Astrocyte (in vitro differentiated cells and primary cell): Measurements from ENCODE around the gene ROR2. TPM values are rescaled to one million over a fixed set of nuclear protein-coding genes. Genes with fewer than 3 reads are reported as not detected.
A peak's percentile ranks its signal among the peaks of the same experiment; 100 is the strongest.

Experiments
- DNase-seq: peaks from one replicate; pipeline ENCODE4 v3.0.0-alpha.2; 2010; ENCODE audit warnings: low read depth
- FAIRE-seq: peaks from 2 replicates; lab custom pipeline; 2011; peaks lifted over from hg19 to GRCh38; lab: Jason Lieb, UNC
- H2AFZ ChIP-seq: 2 replicates; pipeline ENCODE4 v1.6.0; 2012; ENCODE audit warnings: low read depth, low read length, inconsistent platforms
- H3K27ac ChIP-seq: 2 replicates; pipeline ENCODE4 v1.5.1; 2011; ENCODE audit warnings: low read depth, low read length, inconsistent platforms
- H3K27me3 ChIP-seq: 2 replicates; pipeline ENCODE4 v1.6.0; 2011; ENCODE audit warnings: low read length, inconsistent platforms; ENCODE audit not compliant: insufficient read depth
- H3K36me3 ChIP-seq: 2 replicates; pipeline ENCODE4 v1.5.1; 2011; ENCODE audit warnings: low read length, inconsistent platforms; ENCODE audit not compliant: insufficient read depth
- H3K4me1 ChIP-seq: 2 replicates; pipeline ENCODE4 v1.5.1; 2011; ENCODE audit warnings: low read length, inconsistent platforms; ENCODE audit not compliant: insufficient read depth
- H3K4me2 ChIP-seq: 2 replicates; pipeline ENCODE4 v1.6.0; 2012; ENCODE audit warnings: low read length, inconsistent platforms
- H3K4me3 ChIP-seq: 2 replicates; pipeline ENCODE4 v1.5.1; 2011; ENCODE audit warnings: low read depth, mild to moderate bottlenecking, low read length, inconsistent platforms; ENCODE audit not compliant: insufficient read depth
- H3K79me2 ChIP-seq: 2 replicates; pipeline ENCODE4 v1.6.0; 2012; ENCODE audit warnings: mild to moderate bottlenecking, low read length, inconsistent platforms; ENCODE audit not compliant: insufficient read depth
- H3K9ac ChIP-seq: 2 replicates; pipeline ENCODE4 v1.6.0; 2012; ENCODE audit warnings: mild to moderate bottlenecking, low read length, inconsistent platforms
- H3K9me3 ChIP-seq: 2 replicates; pipeline ENCODE4 v1.5.1; 2012; ENCODE audit warnings: low read depth, mild to moderate bottlenecking, low read length, inconsistent platforms; ENCODE audit not compliant: insufficient read depth
- H4K20me1 ChIP-seq: 2 replicates; pipeline ENCODE4 v1.6.0; 2012; ENCODE audit warnings: low read length, inconsistent platforms; ENCODE audit not compliant: insufficient read depth
- H3K27ac Mint-ChIP-seq: one replicate; pipeline ENCODE4 v1.8.0; 2021; ENCODE audit warnings: mild to moderate bottlenecking, mixed read lengths; ENCODE audit not compliant: unreplicated experiment
- H3K27me3 Mint-ChIP-seq: one replicate; pipeline ENCODE4 v1.8.0; 2021; ENCODE audit warnings: low read depth, mixed read lengths; ENCODE audit not compliant: unreplicated experiment
- H3K36me3 Mint-ChIP-seq: one replicate; pipeline ENCODE4 v1.8.0; 2021; ENCODE audit warnings: low read depth, mixed read lengths; ENCODE audit not compliant: unreplicated experiment
- H3K4me1 Mint-ChIP-seq: one replicate; pipeline ENCODE4 v1.8.0; 2021; ENCODE audit warnings: low read depth, mixed read lengths; ENCODE audit not compliant: unreplicated experiment
- H3K4me3 Mint-ChIP-seq: one replicate; pipeline ENCODE4 v1.8.0; 2021; ENCODE audit warnings: mild to moderate bottlenecking, moderate library complexity, mixed read lengths; ENCODE audit not compliant: unreplicated experiment
- H3K9me3 Mint-ChIP-seq: one replicate; pipeline ENCODE4 v1.8.0; 2021; ENCODE audit warnings: mild to moderate bottlenecking, mixed read lengths; ENCODE audit not compliant: unreplicated experiment
- CTCF ChIP-seq: IDR thresholded peaks from 2 replicates; pipeline ENCODE4 v1.5.1; 2011; ENCODE audit warnings: low read depth, mild to moderate bottlenecking, inconsistent platforms, low read length, moderate library complexity; ENCODE audit not compliant: insufficient read depth
- EZH2 ChIP-seq: IDR thresholded peaks from 2 replicates; pipeline ENCODE4 v1.6.1; 2012; ENCODE audit warnings: mild to moderate bottlenecking, low read length, inconsistent platforms; ENCODE audit not compliant: insufficient read depth
- total RNA-seq: library from RNA; stranded (reverse); gene quantifications from 2 replicates; pipeline ENCODE4 v1.2.1, GENCODE V29; 2021

ROR2 gene
- total RNA-seq, 1 donor from 2014 or later: 4.9 TPM

- no peak for TF ChIP-seq EZH2
- TF ChIP-seq CTCF: no peak
- no peaks in the 10 kb centered on the region for H3K36me3 Mint-ChIP-seq
- no peak overlapping the region for H3K4me3 ChIP-seq
- H3K36me3 ChIP-seq: no peaks in the 10 kb centered on the region
- DNase-seq: no peak
- H3K9me3 Mint-ChIP-seq: peaks cover 3% of the 10 kb centered on the region
- H3K27ac ChIP-seq: no peak overlapping the region
- no peak overlapping the region for H3K27ac Mint-ChIP-seq
- peaks cover 13% of the 10 kb centered on the region for H3K4me1 Mint-ChIP-seq
- no peak overlapping the region for H3K9ac ChIP-seq
- H3K4me2 ChIP-seq: no peak overlapping the region
- no peaks in the 10 kb centered on the region for H4K20me1 ChIP-seq
- H3K79me2 ChIP-seq: no peaks in the 10 kb centered on the region
- H3K4me1 ChIP-seq: no peaks in the 10 kb centered on the region
- FAIRE-seq: no peak
- peaks cover 10% of the 10 kb centered on the region for H3K27me3 ChIP-seq
- no peak overlapping the region for H2AFZ ChIP-seq
- no peaks in the 10 kb centered on the region for H3K9me3 ChIP-seq
- H3K4me3 Mint-ChIP-seq: no peak overlapping the region
- H3K27me3 Mint-ChIP-seq: no peaks in the 10 kb centered on the region
Observed at GRCh38 chr9:91577633-91578061, 372.4 kb downstream of the ROR2 start.

- H3K4me3 Mint-ChIP-seq: no peak overlapping the region
- H4K20me1 ChIP-seq: no peaks in the 10 kb centered on the region
- H3K9me3 Mint-ChIP-seq: peaks cover 7% of the 10 kb centered on the region
- H3K4me3 ChIP-seq: no peak overlapping the region
- FAIRE-seq (no peak), DNase-seq (no peak)
- H3K27me3 Mint-ChIP-seq: no peaks in the 10 kb centered on the region
- no peak overlapping the region for H3K27ac Mint-ChIP-seq
- H3K4me1 ChIP-seq: no peaks in the 10 kb centered on the region
- H3K9me3 ChIP-seq: peaks cover 5% of the 10 kb centered on the region
- no peak overlapping the region for H3K27ac ChIP-seq
- no peaks in the 10 kb centered on the region for H3K36me3 ChIP-seq
- no peak overlapping the region for H2AFZ ChIP-seq
- H3K4me1 Mint-ChIP-seq: peaks cover 6% of the 10 kb centered on the region
- H3K79me2 ChIP-seq: no peaks in the 10 kb centered on the region
- no peak overlapping the region for H3K4me2 ChIP-seq
- peaks cover 3% of the 10 kb centered on the region for H3K36me3 Mint-ChIP-seq
- no peaks in the 10 kb centered on the region for H3K27me3 ChIP-seq
- TF ChIP-seq EZH2 (no peak), CTCF (no peak)
- H3K9ac ChIP-seq: no peak overlapping the region
Observed at GRCh38 chr9:91572811-91573210, 377.2 kb downstream of the ROR2 start.

- Mint-ChIP-seq H3K27me3 (no peaks in the 10 kb centered on the region), H3K4me3 (no peak overlapping the region), H3K36me3 (peaks cover 3% of the 10 kb centered on the region), H3K4me1 (peaks cover 6% of the 10 kb centered on the region), H3K27ac (no peak overlapping the region), H3K9me3 (peaks cover 7% of the 10 kb centered on the region)
- no peaks in the 10 kb centered on the region for H3K36me3 ChIP-seq
- no peak overlapping the region for H3K27ac ChIP-seq
- no peaks in the 10 kb centered on the region for H4K20me1 ChIP-seq
- peaks cover 5% of the 10 kb centered on the region for H3K9me3 ChIP-seq
- no peaks in the 10 kb centered on the region for H3K79me2 ChIP-seq
- TF ChIP-seq EZH2 (no peak), CTCF (no peak)
- peak; percentile 51 for DNase-seq
- H3K4me3 ChIP-seq: no peak overlapping the region
- no peak overlapping the region for H3K4me2 ChIP-seq
- FAIRE-seq: no peak
- H3K4me1 ChIP-seq: no peaks in the 10 kb centered on the region
- H2AFZ ChIP-seq: no peak overlapping the region
- H3K9ac ChIP-seq: no peak overlapping the region
- H3K27me3 ChIP-seq: no peaks in the 10 kb centered on the region
Observed at GRCh38 chr9:91572044-91572443, 378.0 kb downstream of the ROR2 start.
